HG03045 (cell line): ENCODE measurements around the gene NKPD1.

Experiments used
- ATAC-seq: cut with Tn5 transposase; IDR thresholded peaks from one replicate; pipeline ENCODE4 v1.9.1; 2021; ENCODE audit warnings: mild to moderate bottlenecking, moderate library complexity; ENCODE audit not compliant: unreplicated experiment

Gene NKPD1

GRCh38 chr19:45118591-45119355 is 42.0 kb downstream of the NKPD1 start:
- peak; percentile 38 for ATAC-seq

- ATAC-seq: peak; percentile 5
Measured at GRCh38 chr19:45118106-45118505, 42.7 kb downstream of the NKPD1 start.

- no peak for ATAC-seq
Measured at GRCh38 chr19:45117671-45118070, 43.1 kb downstream of the NKPD1 start.

- ATAC-seq: no peak
Measured at GRCh38 chr19:45117167-45117594, 43.6 kb downstream of the NKPD1 start.

GRCh38 chr19:45115809-45116615 is 44.8 kb downstream of the NKPD1 start:
- ATAC-seq: no peak

GRCh38 chr19:45114116-45114515 is 46.7 kb downstream of the NKPD1 start:
- ATAC-seq: no peak

GRCh38 chr19:45113628-45114027 is 47.2 kb downstream of the NKPD1 start:
- ATAC-seq: no peak

GRCh38 chr19:45112111-45112827 is 48.5 kb downstream of the NKPD1 start:
- no peak for ATAC-seq
